ENCODE measurements around the gene UGT2B15. TPM values are rescaled to one million over a fixed set of nuclear protein-coding genes. Genes with fewer than 3 reads are reported as not detected.
"Not testable (repeated sequence)": the region's sequence is repeated elsewhere in the genome, so short reads cannot be mapped to it uniquely, and the experiment has no call there.

The UGT2B15 gene
- total RNA-seq, 1 experiment from 2014 or later: 0.13 TPM

GRCh38 chr4:68630371-68630770, 40.1 kb downstream of the UGT2B15 start:
- ChIA-PET CTCF (no interaction called here), POLR2A (no interaction called here)
- no peak overlapping the region for H3K27ac ChIP-seq (ENCODE audit: low read length)
- no peaks in the 10 kb centered on the region for H3K36me3 ChIP-seq (ENCODE audit: control insufficient read depth, insufficient read depth, low read length)
- DNase-seq (ENCODE audit: low read depth, low spot score) (no peak), ATAC-seq (no peak)
- no peak overlapping the region for H3K4me3 ChIP-seq (ENCODE audit: low read depth in 2 of 2, low read length in 2 of 2)
- H3K4me1 ChIP-seq (ENCODE audit: control insufficient read depth, insufficient read depth, low read length): no peaks in the 10 kb centered on the region
- BruUV-seq (replicated peaks): no TSS peak
- intact Hi-C loops (cut with micrococcal nuclease; ENCODE audit: unreplicated experiment): no loop called here
- TF ChIP-seq, protein P1, sequence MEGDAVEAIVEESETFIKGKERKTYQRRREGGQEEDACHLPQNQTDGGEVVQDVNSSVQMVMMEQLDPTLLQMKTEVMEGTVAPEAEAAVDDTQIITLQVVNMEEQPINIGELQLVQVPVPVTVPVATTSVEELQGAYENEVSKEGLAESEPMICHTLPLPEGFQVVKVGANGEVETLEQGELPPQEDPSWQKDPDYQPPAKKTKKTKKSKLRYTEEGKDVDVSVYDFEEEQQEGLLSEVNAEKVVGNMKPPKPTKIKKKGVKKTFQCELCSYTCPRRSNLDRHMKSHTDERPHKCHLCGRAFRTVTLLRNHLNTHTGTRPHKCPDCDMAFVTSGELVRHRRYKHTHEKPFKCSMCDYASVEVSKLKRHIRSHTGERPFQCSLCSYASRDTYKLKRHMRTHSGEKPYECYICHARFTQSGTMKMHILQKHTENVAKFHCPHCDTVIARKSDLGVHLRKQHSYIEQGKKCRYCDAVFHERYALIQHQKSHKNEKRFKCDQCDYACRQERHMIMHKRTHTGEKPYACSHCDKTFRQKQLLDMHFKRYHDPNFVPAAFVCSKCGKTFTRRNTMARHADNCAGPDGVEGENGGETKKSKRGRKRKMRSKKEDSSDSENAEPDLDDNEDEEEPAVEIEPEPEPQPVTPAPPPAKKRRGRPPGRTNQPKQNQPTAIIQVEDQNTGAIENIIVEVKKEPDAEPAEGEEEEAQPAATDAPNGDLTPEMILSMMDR (IDR thresholded peaks at IDR 0.05): no peak
- TF ChIP-seq POLR2AphosphoS5 (IDR thresholded peaks at IDR 0.05; ENCODE audit: low read depth, low read length): no peak
- TF ChIP-seq, protein P2, sequence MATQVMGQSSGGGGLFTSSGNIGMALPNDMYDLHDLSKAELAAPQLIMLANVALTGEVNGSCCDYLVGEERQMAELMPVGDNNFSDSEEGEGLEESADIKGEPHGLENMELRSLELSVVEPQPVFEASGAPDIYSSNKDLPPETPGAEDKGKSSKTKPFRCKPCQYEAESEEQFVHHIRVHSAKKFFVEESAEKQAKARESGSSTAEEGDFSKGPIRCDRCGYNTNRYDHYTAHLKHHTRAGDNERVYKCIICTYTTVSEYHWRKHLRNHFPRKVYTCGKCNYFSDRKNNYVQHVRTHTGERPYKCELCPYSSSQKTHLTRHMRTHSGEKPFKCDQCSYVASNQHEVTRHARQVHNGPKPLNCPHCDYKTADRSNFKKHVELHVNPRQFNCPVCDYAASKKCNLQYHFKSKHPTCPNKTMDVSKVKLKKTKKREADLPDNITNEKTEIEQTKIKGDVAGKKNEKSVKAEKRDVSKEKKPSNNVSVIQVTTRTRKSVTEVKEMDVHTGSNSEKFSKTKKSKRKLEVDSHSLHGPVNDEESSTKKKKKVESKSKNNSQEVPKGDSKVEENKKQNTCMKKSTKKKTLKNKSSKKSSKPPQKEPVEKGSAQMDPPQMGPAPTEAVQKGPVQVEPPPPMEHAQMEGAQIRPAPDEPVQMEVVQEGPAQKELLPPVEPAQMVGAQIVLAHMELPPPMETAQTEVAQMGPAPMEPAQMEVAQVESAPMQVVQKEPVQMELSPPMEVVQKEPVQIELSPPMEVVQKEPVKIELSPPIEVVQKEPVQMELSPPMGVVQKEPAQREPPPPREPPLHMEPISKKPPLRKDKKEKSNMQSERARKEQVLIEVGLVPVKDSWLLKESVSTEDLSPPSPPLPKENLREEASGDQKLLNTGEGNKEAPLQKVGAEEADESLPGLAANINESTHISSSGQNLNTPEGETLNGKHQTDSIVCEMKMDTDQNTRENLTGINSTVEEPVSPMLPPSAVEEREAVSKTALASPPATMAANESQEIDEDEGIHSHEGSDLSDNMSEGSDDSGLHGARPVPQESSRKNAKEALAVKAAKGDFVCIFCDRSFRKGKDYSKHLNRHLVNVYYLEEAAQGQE (IDR thresholded peaks at IDR 0.05; ENCODE audit: insufficient read depth in 1 of 2, low read depth in 2 of 2, low read length in 1 of 2): no peak
- no peak for TF ChIP-seq SIN3A (IDR thresholded peaks at IDR 0.05; ENCODE audit: borderline replicate concordance, insufficient read depth, low read depth, low read length)
- TF ChIP-seq TCF7L2 (IDR thresholded peaks at IDR 0.05; ENCODE audit: low read depth, low read length): no peak
- no peaks in the 10 kb centered on the region for H3K27me3 ChIP-seq (ENCODE audit: control insufficient read depth, insufficient read depth, low read length)
- in situ Hi-C loops (cut with HindIII; ENCODE audit: low pct_unique_long_range_greater_than_20kb, low sequenced_read_pairs): no loop called here
- no peaks in the 10 kb centered on the region for H3K9me3 ChIP-seq (ENCODE audit: control insufficient read depth, insufficient read depth, low read depth, low read length)

DNA sequence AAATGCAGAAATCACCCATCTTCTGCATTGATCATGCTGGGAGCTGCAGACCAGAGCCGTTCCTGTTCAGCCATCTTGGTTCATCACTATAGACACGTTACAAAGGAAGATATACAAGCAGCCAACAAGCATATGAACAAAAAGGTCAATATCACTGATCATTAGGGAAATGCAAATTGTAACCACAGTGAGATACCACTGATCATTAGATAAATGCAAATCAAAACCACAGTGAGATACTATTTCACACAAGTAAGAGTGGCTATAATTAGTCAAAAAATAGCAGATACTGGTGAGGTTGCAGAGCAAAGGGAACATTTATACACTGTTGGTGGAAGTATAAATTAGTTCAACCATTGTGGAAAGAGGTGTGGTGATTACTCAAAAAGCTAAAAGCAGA, 47.7 kb downstream of the UGT2B15 start:
- H3K9me3 ChIP-seq (ENCODE audit: control insufficient read depth, insufficient read depth, low read depth, low read length); POLR2A ChIA-PET; intact Hi-C loops (cut with micrococcal nuclease; ENCODE audit: unreplicated experiment); H3K27ac ChIP-seq (ENCODE audit: low read length); H3K4me1 ChIP-seq (ENCODE audit: control insufficient read depth, insufficient read depth, low read length); CTCF ChIA-PET; in situ Hi-C loops (cut with HindIII; ENCODE audit: low pct_unique_long_range_greater_than_20kb, low sequenced_read_pairs); BruUV-seq (replicated peaks); DNase-seq (ENCODE audit: low read depth, low spot score); ATAC-seq; H3K36me3 ChIP-seq (ENCODE audit: control insufficient read depth, insufficient read depth, low read length); H3K27me3 ChIP-seq (ENCODE audit: control insufficient read depth, insufficient read depth, low read length); H3K4me3 ChIP-seq (ENCODE audit: low read depth in 2 of 2, low read length in 2 of 2): not testable (repeated sequence)

DNA sequence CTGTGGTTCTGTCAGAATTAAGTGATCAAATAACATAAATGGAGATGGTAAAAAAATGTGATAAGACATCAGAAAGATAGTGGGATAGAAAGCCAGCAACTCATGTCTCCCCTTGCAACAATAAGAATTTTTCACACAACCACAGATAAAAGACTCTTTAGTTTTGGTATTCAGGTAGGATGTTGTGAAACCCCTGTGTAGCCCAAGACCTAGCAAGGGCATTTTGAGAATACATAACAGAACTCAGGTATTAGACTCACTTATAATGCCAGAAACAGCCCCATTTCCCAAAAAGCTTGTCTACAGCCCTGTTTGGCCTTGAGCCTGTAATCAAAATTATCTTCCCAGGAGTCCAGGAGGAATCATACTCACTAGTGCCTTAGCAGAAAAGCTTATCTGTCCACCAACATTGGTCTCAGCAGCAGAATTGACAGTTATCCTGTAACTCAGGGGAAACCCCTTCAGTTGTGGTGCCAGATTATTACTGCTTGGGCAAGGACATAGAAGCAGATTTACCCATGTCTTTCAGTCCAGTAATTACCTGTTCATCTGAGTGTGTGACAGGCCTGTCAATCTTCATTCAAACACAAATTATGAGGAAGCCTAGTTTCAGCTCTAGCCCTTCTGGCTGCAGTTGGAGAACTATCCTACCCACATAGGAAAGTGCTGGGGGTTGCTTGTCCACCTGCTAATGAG, 53.3 kb downstream of the UGT2B15 start:
- DNase-seq (ENCODE audit: low read depth, low spot score) (no peak), ATAC-seq (no peak)
- Histone ChIP-seq H3K36me3 (ENCODE audit: control insufficient read depth, insufficient read depth, low read length) (no peaks in the 10 kb centered on the region), H3K27me3 (ENCODE audit: control insufficient read depth, insufficient read depth, low read length) (no peaks in the 10 kb centered on the region), H3K4me3 (ENCODE audit: low read depth in 2 of 2, low read length in 2 of 2) (no peak overlapping the region), H3K27ac (ENCODE audit: low read length) (no peak overlapping the region), H3K4me1 (ENCODE audit: control insufficient read depth, insufficient read depth, low read length) (no peaks in the 10 kb centered on the region), H3K9me3 (ENCODE audit: control insufficient read depth, insufficient read depth, low read depth, low read length) (no peaks in the 10 kb centered on the region)
- BruUV-seq (replicated peaks): no TSS peak
- in situ Hi-C loops (cut with HindIII; ENCODE audit: low pct_unique_long_range_greater_than_20kb, low sequenced_read_pairs): no loop called here
- ChIA-PET POLR2A (no interaction called here), CTCF (no interaction called here)
- TF ChIP-seq, protein P2 (IDR thresholded peaks at IDR 0.05; ENCODE audit: insufficient read depth in 1 of 2, low read depth in 2 of 2, low read length in 1 of 2): no peak
- TF ChIP-seq POLR2AphosphoS5 (IDR thresholded peaks at IDR 0.05; ENCODE audit: low read depth, low read length) (no peak), TCF7L2 (IDR thresholded peaks at IDR 0.05; ENCODE audit: low read depth, low read length) (no peak), SIN3A (IDR thresholded peaks at IDR 0.05; ENCODE audit: borderline replicate concordance, insufficient read depth, low read depth, low read length) (no peak)
- TF ChIP-seq, protein P1 (IDR thresholded peaks at IDR 0.05): no peak
- intact Hi-C loops (cut with micrococcal nuclease; ENCODE audit: unreplicated experiment): no loop called here
